H1 (cell line): Measurements from ENCODE around the gene CUZD1.

ENCODE experiments used
- ASH2L ChIP-seq: fragments of 200-600, 300-600 bp; sonication (generic); IDR thresholded peaks from one replicate; pipeline ENCODE4 v1.7.1; 2017; ENCODE audit warnings: low read length
- ATF3 ChIP-seq: IDR thresholded peaks from 2 replicates; pipeline ENCODE4 v1.6.1; 2011; ENCODE audit warnings: low read depth, mild to moderate bottlenecking, low read length; ENCODE audit not compliant: insufficient read depth
- CBX5 ChIP-seq: fragments of 300-800, 300-1000 bp; sonication (generic); IDR thresholded peaks from 2 replicates; pipeline ENCODE4 v1.7.1; 2016; ENCODE audit warnings: antibody characterized with exemption, low read length, low read depth
- EP300 ChIP-seq, 2 experiments: IDR thresholded peaks; 1 replicate in 1 of 2; 2 replicates in 1 of 2; pipeline ENCODE4 v1.6.1; 2011 to 2012; ENCODE audit warnings: low read depth in 2 of 2, low read length in 2 of 2, mild to moderate bottlenecking in 2 of 2, borderline replicate concordance in 1 of 2, inconsistent platforms in 1 of 2, moderate library complexity in 1 of 2
- GABPA ChIP-seq: IDR thresholded peaks from 2 replicates; pipeline ENCODE4 v1.6.1; 2011; ENCODE audit warnings: mild to moderate bottlenecking, low read length, moderate library complexity, borderline replicate concordance; ENCODE audit not compliant: insufficient read depth
- POLR2AphosphoS5 ChIP-seq: IDR thresholded peaks from 2 replicates; pipeline ENCODE4 v1.6.1; 2011; ENCODE audit warnings: low read depth, low read length
- RFX5 ChIP-seq: IDR thresholded peaks from 2 replicates; pipeline ENCODE4 v1.6.1; 2011; ENCODE audit warnings: low read depth, low read length, improper control_type of control experiment, borderline replicate concordance
- TBP ChIP-seq: IDR thresholded peaks from 2 replicates; pipeline ENCODE4 v1.6.1; 2011; ENCODE audit warnings: low read depth, low read length, improper control_type of control experiment
- ZNF274 ChIP-seq: IDR thresholded peaks from 2 replicates; pipeline ENCODE4 v1.7.0; 2012; ENCODE audit warnings: low read length, borderline replicate concordance; ENCODE audit errors: extremely low read depth

- TF ChIP-seq CBX5 (no peak), ATF3 (no peak), EP300 (IDR thresholded peaks at IDR 0.05; ENCODE audit: borderline replicate concordance in 1 of 2, low read depth in 2 of 2, low read length in 2 of 2) (no peak), TBP (no peak), GABPA (no peak), ZNF274 (no peak), RFX5 (no peak), POLR2AphosphoS5 (no peak), ASH2L (no peak)
Measured at GRCh38 chr10:122879339-122880273, 33.9 kb upstream of the CUZD1 start, which contains the start of gene FAM24B.
